Esophagus muscularis mucosa (tissue), 4 donors: ENCODE measurements around the gene PGBD2. TPM values are rescaled to one million over a fixed set of nuclear protein-coding genes. Genes with fewer than 3 reads are reported as not detected.

ENCODE experiments used
- small RNA-seq, 3 donors: library from RNA; depleted of rRNA; stranded (forward); fragments of <200 nt; gene quantifications; one replicate each; pipeline ENCODE3, GENCODE V24; 2016
- total RNA-seq, 4 donors: library from RNA; depleted of rRNA; stranded (reverse); fragments of >200 nt; gene quantifications; one replicate each; pipeline versions ENCODE4 v1.1.0 to v1.2.1, GENCODE V29; 2016

Gene PGBD2
- total RNA-seq, 4 donors from 2014 or later, result 3.1 to 5.6 (median 4.1) TPM

Small RNAs within 50 kb of the gene (small RNA-seq; reads per million reads assigned to genes)
- 0 to 0.17 (median 0) reads per million in 3 donors for gene RNU6-1205P

Other genes with a start within 250 kb of the PGBD2 start
- not detected for gene OR14I1, start 203.5 kb upstream of the PGBD2 start, total RNA-seq
- gene LYPD8, start 150.5 kb upstream of the PGBD2 start, total RNA-seq, result under 1 TPM in 1 of 4 donors, not detected in 3; 0.57 TPM
- 10 to 100 TPM; 19.9 to 36.2 (median 28.3) TPM for gene SH3BP5L, start 80.3 kb upstream of the PGBD2 start, total RNA-seq
- 10 to 100 TPM; 30.3 to 46.4 (median 39.3) TPM for gene ZNF672, start 68.0 kb upstream of the PGBD2 start, total RNA-seq
- 10 to 100 TPM; 19.4 to 37.3 (median 30.5) TPM for gene ZNF692, start 47.1 kb upstream of the PGBD2 start, total RNA-seq